Activated CD4-positive, alpha-beta memory T cell treated with anti-CD3 and anti-CD28 coated beads, Interleukin-2, amount 10 ng/mL, durations not matched to agents 7 days and 5 days (primary cell): Measurements from ENCODE around the gene ROR2. TPM values are rescaled to one million over a fixed set of nuclear protein-coding genes. Genes with fewer than 3 reads are reported as not detected.

Source experiments
- CTCF ChIA-PET: fragments of 350-600 bp; sonication (Branson Sonifier 250); formaldehyde crosslinking; loops from one replicate; lab custom pipeline; 2021; ENCODE audit warnings: antibody characterized with exemption, inconsistent platforms; lab: Charles Lee
- POLR2A ChIA-PET: fragments of 350-600 bp; sonication (Branson Sonifier 250); formaldehyde crosslinking; loops from one replicate; lab custom pipeline; 2021; ENCODE audit warnings: antibody characterized with exemption; lab: Charles Lee
- DNase-seq: peaks from one replicate; pipeline ENCODE4 v3.0.0-alpha.2; 2020
- H3K27ac Mint-ChIP-seq: one replicate; pipeline ENCODE4 v1.8.0; 2021; ENCODE audit warnings: mild to moderate bottlenecking, mixed read lengths
- H3K27me3 Mint-ChIP-seq: one replicate; pipeline ENCODE4 v1.8.0; 2021; ENCODE audit warnings: mixed read lengths
- H3K36me3 Mint-ChIP-seq: one replicate; pipeline ENCODE4 v1.8.0; 2021; ENCODE audit warnings: low read depth, mixed read lengths
- H3K4me1 Mint-ChIP-seq: one replicate; pipeline ENCODE4 v1.8.0; 2021; ENCODE audit warnings: mixed read lengths
- H3K4me3 Mint-ChIP-seq: one replicate; pipeline ENCODE4 v1.8.0; 2021; ENCODE audit warnings: mild to moderate bottlenecking, mixed read lengths
- H3K9me3 Mint-ChIP-seq: one replicate; pipeline ENCODE4 v1.8.0; 2021; ENCODE audit warnings: mixed read lengths
- total RNA-seq, 2 experiments: library from RNA; stranded (reverse); gene quantifications; one replicate each; pipeline ENCODE4 v1.2.3, GENCODE V29; 2021

Gene ROR2
- total RNA-seq, 2 experiments from 2014 or later = 2.1 TPM

- POLR2A ChIA-PET = no interaction called here
- no peaks in the 10 kb centered on the region for H3K4me1 Mint-ChIP-seq
These were observed 116.2 kb downstream of the ROR2 start for GRCh38 chr9:91833878-91834255.

GRCh38 chr9:91833096-91833877 is 116.7 kb downstream of the ROR2 start:
- no peak overlapping the region for H3K27ac Mint-ChIP-seq
- no peaks in the 10 kb centered on the region for H3K9me3 Mint-ChIP-seq
- ChIA-PET CTCF (interaction anchor here (1.2 kb wide), 1 partner anchor 116 kb away, joined by 4 read pairs; no protein-coding TSS in a partner anchor), POLR2A (no interaction called here)
- no peak overlapping the region for H3K4me3 Mint-ChIP-seq
- H3K27me3 Mint-ChIP-seq = peaks cover 9% of the 10 kb centered on the region
- no peaks in the 10 kb centered on the region for H3K36me3 Mint-ChIP-seq
- DNase-seq = no peak
- no peaks in the 10 kb centered on the region for H3K4me1 Mint-ChIP-seq

More at GRCh38 chr9:91833878-91834255, 116.2 kb downstream of the ROR2 start:
- H3K4me3 Mint-ChIP-seq = no peak overlapping the region
- CTCF ChIA-PET = interaction anchor here (1.2 kb wide), 1 partner anchor 115 kb away, joined by 4 read pairs; no protein-coding TSS in a partner anchor
- H3K27me3 Mint-ChIP-seq = peaks cover 9% of the 10 kb centered on the region
- H3K36me3 Mint-ChIP-seq = no peaks in the 10 kb centered on the region
- DNase-seq = no peak
- no peaks in the 10 kb centered on the region for H3K9me3 Mint-ChIP-seq
- H3K27ac Mint-ChIP-seq = no peak overlapping the region

GRCh38 chr9:91832322-91832721 is 117.7 kb downstream of the ROR2 start:
- ChIA-PET CTCF (no interaction called here), POLR2A (no interaction called here)
- no peak overlapping the region for H3K4me3 Mint-ChIP-seq
- H3K9me3 Mint-ChIP-seq = no peaks in the 10 kb centered on the region
- DNase-seq = no peak
- H3K27ac Mint-ChIP-seq = no peak overlapping the region
- H3K4me1 Mint-ChIP-seq = no peaks in the 10 kb centered on the region
- no peaks in the 10 kb centered on the region for H3K36me3 Mint-ChIP-seq
- peaks cover 11% of the 10 kb centered on the region for H3K27me3 Mint-ChIP-seq

- no peak overlapping the region for H3K4me3 Mint-ChIP-seq
- H3K36me3 Mint-ChIP-seq = no peaks in the 10 kb centered on the region
- DNase-seq = no peak
- ChIA-PET CTCF (no interaction called here), POLR2A (no interaction called here)
- H3K27me3 Mint-ChIP-seq = peaks cover 19% of the 10 kb centered on the region
- no peak overlapping the region for H3K27ac Mint-ChIP-seq
- H3K9me3 Mint-ChIP-seq = no peaks in the 10 kb centered on the region
- H3K4me1 Mint-ChIP-seq = no peaks in the 10 kb centered on the region
These were observed 124.2 kb downstream of the ROR2 start for GRCh38 chr9:91825866-91826265.

- DNase-seq = no peak
- Mint-ChIP-seq H3K36me3 (no peaks in the 10 kb centered on the region), H3K4me1 (no peaks in the 10 kb centered on the region), H3K27ac (no peak overlapping the region), H3K27me3 (peaks cover 18% of the 10 kb centered on the region), H3K9me3 (no peaks in the 10 kb centered on the region), H3K4me3 (no peak overlapping the region)
- CTCF ChIA-PET = no interaction called here
- POLR2A ChIA-PET = no interaction called here
These were observed 124.6 kb downstream of the ROR2 start for GRCh38 chr9:91825422-91825821.

GRCh38 chr9:91824601-91825305 is 125.3 kb downstream of the ROR2 start:
- H3K4me3 Mint-ChIP-seq = no peak overlapping the region
- H3K27me3 Mint-ChIP-seq = peaks cover 15% of the 10 kb centered on the region
- H3K36me3 Mint-ChIP-seq = no peaks in the 10 kb centered on the region
- H3K4me1 Mint-ChIP-seq = no peaks in the 10 kb centered on the region
- DNase-seq = no peak
- POLR2A ChIA-PET = no interaction called here
- CTCF ChIA-PET = no interaction called here
- no peak overlapping the region for H3K27ac Mint-ChIP-seq
- H3K9me3 Mint-ChIP-seq = no peaks in the 10 kb centered on the region

- H3K9me3 Mint-ChIP-seq = no peaks in the 10 kb centered on the region
- no peak overlapping the region for H3K27ac Mint-ChIP-seq
- no peak overlapping the region for H3K4me3 Mint-ChIP-seq
- H3K27me3 Mint-ChIP-seq = peaks cover 12% of the 10 kb centered on the region
- ChIA-PET CTCF (no interaction called here), POLR2A (no interaction called here)
- DNase-seq = no peak
- H3K4me1 Mint-ChIP-seq = no peaks in the 10 kb centered on the region
- no peaks in the 10 kb centered on the region for H3K36me3 Mint-ChIP-seq
These were observed 125.9 kb downstream of the ROR2 start for GRCh38 chr9:91824151-91824550.

GRCh38 chr9:91820949-91821880 is 128.8 kb downstream of the ROR2 start:
- ChIA-PET POLR2A (no interaction called here), CTCF (no interaction called here)
- peaks cover 9% of the 10 kb centered on the region for H3K27me3 Mint-ChIP-seq
- no peak overlapping the region for H3K27ac Mint-ChIP-seq
- DNase-seq = no peak
- H3K36me3 Mint-ChIP-seq = no peaks in the 10 kb centered on the region
- H3K9me3 Mint-ChIP-seq = no peaks in the 10 kb centered on the region
- no peak overlapping the region for H3K4me3 Mint-ChIP-seq
- no peaks in the 10 kb centered on the region for H3K4me1 Mint-ChIP-seq

GRCh38 chr9:91820126-91820750 is 129.8 kb downstream of the ROR2 start:
- H3K4me3 Mint-ChIP-seq = no peak overlapping the region
- DNase-seq = no peak
- H3K27ac Mint-ChIP-seq = no peak overlapping the region
- H3K36me3 Mint-ChIP-seq = no peaks in the 10 kb centered on the region
- H3K4me1 Mint-ChIP-seq = no peaks in the 10 kb centered on the region
- H3K27me3 Mint-ChIP-seq = peaks cover 9% of the 10 kb centered on the region
- ChIA-PET CTCF (no interaction called here), POLR2A (no interaction called here)
- no peaks in the 10 kb centered on the region for H3K9me3 Mint-ChIP-seq

- no peak for DNase-seq
- Mint-ChIP-seq H3K27me3 (peaks cover 9% of the 10 kb centered on the region), H3K4me3 (no peak overlapping the region), H3K9me3 (no peaks in the 10 kb centered on the region), H3K36me3 (no peaks in the 10 kb centered on the region), H3K4me1 (no peaks in the 10 kb centered on the region), H3K27ac (no peak overlapping the region)
- ChIA-PET CTCF (no interaction called here), POLR2A (no interaction called here)
These were observed 131.2 kb downstream of the ROR2 start for GRCh38 chr9:91818647-91819403.

GRCh38 chr9:91818225-91818585 is 131.8 kb downstream of the ROR2 start:
- H3K4me3 Mint-ChIP-seq = no peak overlapping the region
- H3K4me1 Mint-ChIP-seq = no peaks in the 10 kb centered on the region
- H3K9me3 Mint-ChIP-seq = no peaks in the 10 kb centered on the region
- no peak overlapping the region for H3K27ac Mint-ChIP-seq
- POLR2A ChIA-PET = no interaction called here
- H3K36me3 Mint-ChIP-seq = no peaks in the 10 kb centered on the region
- H3K27me3 Mint-ChIP-seq = peaks cover 6% of the 10 kb centered on the region
- DNase-seq = no peak
- CTCF ChIA-PET = no interaction called here

GRCh38 chr9:91817493-91818224 is 132.4 kb downstream of the ROR2 start:
- Mint-ChIP-seq H3K27me3 (peaks cover 5% of the 10 kb centered on the region), H3K4me1 (no peaks in the 10 kb centered on the region), H3K4me3 (no peak overlapping the region), H3K27ac (no peak overlapping the region), H3K36me3 (no peaks in the 10 kb centered on the region), H3K9me3 (no peaks in the 10 kb centered on the region)
- POLR2A ChIA-PET = no interaction called here
- DNase-seq = no peak
- CTCF ChIA-PET = no interaction called here
